Measurements from ENCODE around the gene KCNK7. TPM values are rescaled to one million over a fixed set of nuclear protein-coding genes. Genes with fewer than 3 reads are reported as not detected.

The KCNK7 gene
- polyA plus RNA-seq, 1 of the 3 experiments (the other 2 are of a cell fraction) = 0.58 TPM

GRCh38 chr11:65598258-65598699, 2.7 kb upstream of the KCNK7 start:
- H3K9ac ChIP-seq = no peak overlapping the region
- no peaks in the 10 kb centered on the region for H3K9me2 ChIP-seq
- ChIA-PET POLR2A (interaction anchor here (0.9 kb wide), 1 partner anchor 9 kb away, joined by 3 read pairs; no protein-coding TSS in a partner anchor), CTCF (no interaction called here)
- TF ChIP-seq MEF2A (IDR thresholded peaks at IDR 0.05; ENCODE audit: borderline replicate concordance, low read depth) = no peak
- TF ChIP-seq JUND (IDR thresholded peaks at IDR 0.05) = no peak
- TF ChIP-seq TEAD4 (IDR thresholded peaks at IDR 0.05; ENCODE audit: borderline replicate concordance, insufficient read depth) = no peak
- TF ChIP-seq POLR2AphosphoS5 (IDR thresholded peaks at IDR 0.05; ENCODE audit: low read depth, low read length) = no peak
- no peak for TF ChIP-seq NRF1 (IDR thresholded peaks at IDR 0.05; ENCODE audit: low read depth, low read length)
- TF ChIP-seq RFX5 (IDR thresholded peaks at IDR 0.05; ENCODE audit: low read length) = no peak
- no peak for TF ChIP-seq TCF12 (IDR thresholded peaks at IDR 0.05)
- H3K4me1 ChIP-seq (ENCODE audit: control insufficient read depth in 1 of 2, insufficient read depth in 2 of 2, low read depth in 1 of 2, low read length in 1 of 2) = peaks cover 0 to 8% of the 10 kb centered on the region in 2 experiments; a peak in 1 of 4 replicates
- 96% methylated on average over 12 of the region's 16 CpGs for WGBS (ENCODE audit: low lambda C conversion rate)
- no peaks in the 10 kb centered on the region for H3K9me3 ChIP-seq
- no peak overlapping the region for H3K27ac ChIP-seq (ENCODE audit: low read depth in 2 of 2, low read length in 1 of 2)
- peak; percentile 29 for DNase-seq
- no peak overlapping the region for H3K4me2 ChIP-seq
- no peak overlapping the region for H3K4me3 ChIP-seq (ENCODE audit: low read depth in 2 of 2, low read length in 1 of 2)
- H3K79me2 ChIP-seq (ENCODE audit: insufficient read depth) = no peaks in the 10 kb centered on the region
- H4K20me1 ChIP-seq (ENCODE audit: insufficient read depth) = no peaks in the 10 kb centered on the region
- H2AFZ ChIP-seq (ENCODE audit: low read depth) = no peak overlapping the region
- peaks cover 20 to 21% of the 10 kb centered on the region in 2 experiments for H3K36me3 ChIP-seq (replicated peaks in 1 of 2; ENCODE audit: control insufficient read depth in 1 of 2, insufficient read depth in 2 of 2, low read length in 1 of 2)
- H3K27me3 ChIP-seq (ENCODE audit: insufficient read depth) = no peaks in the 10 kb centered on the region
- H3F3A ChIP-seq (replicated peaks; ENCODE audit: insufficient read depth) = peaks cover 3% of the 10 kb centered on the region

GRCh38 chr11:65596520-65596919, 920 bp upstream of the KCNK7 start:
- Histone ChIP-seq H3K4me1 (ENCODE audit: control insufficient read depth in 1 of 2, insufficient read depth in 2 of 2, low read depth in 1 of 2, low read length in 1 of 2) (peaks cover 0 to 12% of the 10 kb centered on the region in 2 experiments; a peak in 1 of 4 replicates), H2AFZ (ENCODE audit: low read depth) (no peak overlapping the region), H3K79me2 (ENCODE audit: insufficient read depth) (no peaks in the 10 kb centered on the region), H3K36me3 (replicated peaks in 1 of 2; ENCODE audit: control insufficient read depth in 1 of 2, insufficient read depth in 2 of 2, low read length in 1 of 2) (peaks cover 12 to 29% of the 10 kb centered on the region in 2 experiments), H4K20me1 (ENCODE audit: insufficient read depth) (no peaks in the 10 kb centered on the region), H3K4me3 (ENCODE audit: low read depth in 2 of 2, low read length in 1 of 2) (no peak overlapping the region), H3K27ac (ENCODE audit: low read depth in 2 of 2, low read length in 1 of 2) (no peak overlapping the region), H3K4me2 (no peak overlapping the region), H3F3A (replicated peaks; ENCODE audit: insufficient read depth) (no peaks in the 10 kb centered on the region), H3K9ac (no peak overlapping the region), H3K27me3 (ENCODE audit: insufficient read depth) (no peaks in the 10 kb centered on the region), H3K9me3 (no peaks in the 10 kb centered on the region), H3K9me2 (no peaks in the 10 kb centered on the region)
- DNase-seq = no peak
- CTCF ChIA-PET = interaction anchor here (1.4 to 12.8 kb wide), 3 partner anchors 8 to 56 kb away, joined by 3 to 216 read pairs (median 122); partner anchors contain the start of genes EHBP1L1 and FAM89B
- TF ChIP-seq CHD2 (IDR thresholded peaks at IDR 0.05; ENCODE audit: low read length, partially characterized antibody) = no peak
- no peak for TF ChIP-seq FOXJ3 (CRISPR knock-in tag; IDR thresholded peaks at IDR 0.05)
- TF ChIP-seq MXI1 (IDR thresholded peaks at IDR 0.05; ENCODE audit: low read depth, low read length) = no peak
- no peak for TF ChIP-seq TCF12 (IDR thresholded peaks at IDR 0.05)
- TF ChIP-seq EZH2phosphoT487 (IDR thresholded peaks at IDR 0.05; ENCODE audit: borderline replicate concordance, low read depth) = no peak
- no peak for TF ChIP-seq NRF1 (IDR thresholded peaks at IDR 0.05; ENCODE audit: low read depth, low read length)
- TF ChIP-seq GABPA (IDR thresholded peaks at IDR 0.05; ENCODE audit: low read depth) = no peak
- no peak for TF ChIP-seq MAX (IDR thresholded peaks at IDR 0.05; ENCODE audit: low read depth)
- TF ChIP-seq JUND (IDR thresholded peaks at IDR 0.05) = no peak
- no peak for TF ChIP-seq RCOR1 (IDR thresholded peaks at IDR 0.05; ENCODE audit: low read length)
- no peak for TF ChIP-seq REST (IDR thresholded peaks at IDR 0.05; ENCODE audit: low read depth, low read length)
- TF ChIP-seq ELF1 (IDR thresholded peaks at IDR 0.05) = no peak
- no peak for TF ChIP-seq MEF2A (IDR thresholded peaks at IDR 0.05; ENCODE audit: borderline replicate concordance, low read depth)
- no peak for TF ChIP-seq SMC3 (IDR thresholded peaks at IDR 0.05; ENCODE audit: low read depth, low read length)
- TF ChIP-seq EP300 (IDR thresholded peaks at IDR 0.05; ENCODE audit: borderline replicate concordance in 1 of 2, low read depth in 1 of 2, low read length in 1 of 2) = no peak
- TF ChIP-seq, protein P1, sequence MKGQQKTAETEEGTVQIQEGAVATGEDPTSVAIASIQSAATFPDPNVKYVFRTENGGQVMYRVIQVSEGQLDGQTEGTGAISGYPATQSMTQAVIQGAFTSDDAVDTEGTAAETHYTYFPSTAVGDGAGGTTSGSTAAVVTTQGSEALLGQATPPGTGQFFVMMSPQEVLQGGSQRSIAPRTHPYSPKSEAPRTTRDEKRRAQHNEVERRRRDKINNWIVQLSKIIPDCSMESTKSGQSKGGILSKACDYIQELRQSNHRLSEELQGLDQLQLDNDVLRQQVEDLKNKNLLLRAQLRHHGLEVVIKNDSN (IDR thresholded peaks at IDR 0.05; ENCODE audit: borderline replicate concordance, low read depth) = no peak
- TF ChIP-seq RAD21 (IDR thresholded peaks at IDR 0.05; ENCODE audit: low read length) = no peak
- TF ChIP-seq TEAD4 (IDR thresholded peaks at IDR 0.05; ENCODE audit: borderline replicate concordance, insufficient read depth) = no peak
- no peak for TF ChIP-seq NFIC (IDR thresholded peaks at IDR 0.05; ENCODE audit: borderline replicate concordance)
- TF ChIP-seq FOSL2 (IDR thresholded peaks at IDR 0.05; ENCODE audit: borderline replicate concordance, low read depth) = no peak
- POLR2A ChIA-PET = interaction anchor here (1.6 kb wide), 1 partner anchor 8 kb away, joined by 4 read pairs; no protein-coding TSS in a partner anchor
- 88% methylated on average over 4 of the region's 6 CpGs for WGBS (ENCODE audit: low lambda C conversion rate)

Data from SK-N-SH (cell line).